Panc1 (cell line): ENCODE data around the gene KCNQ1OT1. TPM values are rescaled to one million over a fixed set of nuclear protein-coding genes. Genes with fewer than 3 reads are reported as not detected.

Source experiments
- ATAC-seq: fragments of 200-7000 bp; cut with Tn5 transposase; 2 replicates; pipeline ENCODE4 v1.9.1; 2020; ENCODE audit warnings: mild to moderate bottlenecking, moderate library complexity
- BruUV-seq: library from RNA; stranded (reverse); fragments of 400-500 nt; replicated peaks from 2 replicates; lab custom pipeline; 2021; lab: Mats Ljungman, UMichigan
- CTCF ChIA-PET: fragments of 300-600 bp; sonication (Branson Sonifier 250); formaldehyde crosslinking; loops from one replicate; lab custom pipeline; 2022; ENCODE audit warnings: antibody characterized with exemption; lab: Charles Lee
- POLR2A ChIA-PET: fragments of 300-600 bp; sonication (Branson Sonifier 250); formaldehyde crosslinking; loops from one replicate; lab custom pipeline; 2022; ENCODE audit warnings: antibody characterized with exemption; lab: Charles Lee
- DNase-seq: peaks from one replicate; pipeline ENCODE4 v3.0.0-alpha.2; 2010; ENCODE audit warnings: low read depth, low spot score
- H3K27ac ChIP-seq: 2 replicates; pipeline ENCODE4 v1.5.1; 2011; ENCODE audit warnings: mild to moderate bottlenecking, low read length, inconsistent platforms
- H3K27me3 ChIP-seq: fragments of 200-500 bp; sonication (Bioruptor generic); 2 replicates; pipeline ENCODE4 v1.6.0; 2014; ENCODE audit warnings: low read length, inconsistent platforms; ENCODE audit not compliant: control insufficient read depth, insufficient read depth
- H3K36me3 ChIP-seq: fragments of 200-500 bp; sonication (Bioruptor generic); 2 replicates; pipeline ENCODE4 v1.5.1; 2014; ENCODE audit warnings: inconsistent platforms, mild to moderate bottlenecking, low read length, moderate library complexity; ENCODE audit not compliant: control insufficient read depth, insufficient read depth
- H3K4me1 ChIP-seq: 2 replicates; pipeline ENCODE4 v1.5.1; 2011; ENCODE audit warnings: inconsistent platforms, mild to moderate bottlenecking, low read length, moderate library complexity; ENCODE audit not compliant: control insufficient read depth, insufficient read depth
- H3K4me3 ChIP-seq, 2 experiments: 2 replicates each; pipeline ENCODE4 v1.5.1; 2011 to 2012; ENCODE audit warnings: low read depth in 2 of 2, low read length in 2 of 2, mild to moderate bottlenecking in 2 of 2, inconsistent platforms in 1 of 2, moderate library complexity in 1 of 2
- H3K9me3 ChIP-seq: fragments of 200-500 bp; sonication (Bioruptor generic); 2 replicates; pipeline ENCODE4 v1.5.1; 2014; ENCODE audit warnings: low read depth, mild to moderate bottlenecking, inconsistent platforms, low read length, moderate library complexity; ENCODE audit not compliant: control insufficient read depth, insufficient read depth
- POLR2AphosphoS5 ChIP-seq: IDR thresholded peaks from 2 replicates; pipeline ENCODE4 v1.6.1; 2012; ENCODE audit warnings: mild to moderate bottlenecking, low read depth, low read length, moderate library complexity
- SIN3A ChIP-seq: IDR thresholded peaks from 2 replicates; pipeline ENCODE4 v1.6.1; 2012; ENCODE audit warnings: low read depth, mild to moderate bottlenecking, low read length, moderate library complexity, borderline replicate concordance; ENCODE audit not compliant: insufficient read depth
- TCF7L2 ChIP-seq: IDR thresholded peaks from 2 replicates; pipeline ENCODE4 v1.6.1; 2011; ENCODE audit warnings: mild to moderate bottlenecking, low read depth, low read length, inconsistent platforms
- in situ Hi-C: cut with HindIII; loops from 2 replicates; pipeline ENCODE4 v1.10.0; 2016; ENCODE audit warnings: low sequenced_read_pairs, low pct_unique_long_range_greater_than_20kb
- intact Hi-C: fragments of 100-400 bp; cut with micrococcal nuclease; formaldehyde crosslinking; loops from one replicate; pipeline ENCODE4 v1.10.0; 2022; ENCODE audit not compliant: unreplicated experiment
- total RNA-seq: library from RNA; stranded (reverse); gene quantifications from one replicate; pipeline ENCODE4 v1.2.1, GENCODE V29; 2021; ENCODE audit not compliant: unreplicated experiment
- TF ChIP-seq, protein P1 (sequence below): fragments of 450-650 bp; IDR thresholded peaks from 2 replicates; pipeline ENCODE4 v1.5.1; 2017; ENCODE audit warnings: mild to moderate bottlenecking
- TF ChIP-seq, protein P2 (sequence below), 2 experiments: IDR thresholded peaks; 2 replicates each; pipeline ENCODE4 v1.6.1; 2011 to 2012; ENCODE audit warnings: low read depth in 2 of 2, control low read depth in 1 of 2, low read length in 1 of 2, mild to moderate bottlenecking in 1 of 2, moderate library complexity in 1 of 2; ENCODE audit not compliant: insufficient read depth in 1 of 2

Gene KCNQ1OT1
- total RNA-seq, 1 experiment from 2014 or later: 1.3 TPM

DNA sequence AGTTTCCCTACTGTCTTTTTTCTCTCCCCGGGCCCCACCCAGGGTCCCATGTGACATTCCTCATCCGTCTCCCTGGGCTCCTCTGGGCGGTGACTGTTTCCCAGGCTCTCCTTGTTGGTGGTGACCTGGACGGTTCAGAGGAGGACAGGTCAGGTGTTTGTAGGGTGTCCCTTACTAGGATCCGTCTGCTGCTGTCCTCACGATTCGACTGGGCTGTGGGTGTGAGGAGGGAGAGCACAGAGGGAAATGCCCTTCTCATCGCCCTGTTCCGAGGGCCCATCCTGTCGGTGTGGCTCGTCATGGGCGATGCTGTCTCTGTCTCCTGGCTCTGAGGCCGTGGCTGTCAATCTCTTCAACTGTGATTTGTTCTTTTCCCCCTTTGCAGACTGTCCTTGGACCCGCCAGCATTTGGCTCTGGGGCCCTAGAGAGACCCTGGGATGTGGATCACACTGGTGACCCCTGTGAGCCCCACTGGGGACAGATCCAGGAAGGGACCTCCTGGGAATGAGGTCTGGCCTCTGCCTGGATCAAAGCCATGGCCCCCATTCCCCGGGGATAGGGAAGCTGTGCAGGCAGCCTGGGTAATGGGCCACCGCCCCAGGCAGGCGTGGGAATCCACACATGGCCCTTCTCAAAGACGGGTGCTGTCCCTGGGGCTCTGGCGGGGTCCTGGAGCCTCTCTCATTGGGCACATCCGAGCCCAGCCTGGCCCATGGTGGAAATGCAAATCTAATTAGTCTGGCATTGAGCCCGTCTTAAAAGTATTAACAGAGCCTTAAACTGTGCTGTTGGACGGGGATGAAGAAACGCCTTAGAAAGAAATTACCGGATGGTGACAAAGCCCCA is 46.8 kb upstream of the KCNQ1OT1 start:
- intact Hi-C loops: no loop called here
- no peak for DNase-seq
- Histone ChIP-seq H3K4me3 (no peak overlapping the region), H3K4me1 (peaks cover 9% of the 10 kb centered on the region), H3K27me3 (no peaks in the 10 kb centered on the region), H3K9me3 (no peaks in the 10 kb centered on the region), H3K36me3 (no peaks in the 10 kb centered on the region), H3K27ac (no peak overlapping the region)
- no peak for TF ChIP-seq SIN3A
- TF ChIP-seq, protein P1, sequence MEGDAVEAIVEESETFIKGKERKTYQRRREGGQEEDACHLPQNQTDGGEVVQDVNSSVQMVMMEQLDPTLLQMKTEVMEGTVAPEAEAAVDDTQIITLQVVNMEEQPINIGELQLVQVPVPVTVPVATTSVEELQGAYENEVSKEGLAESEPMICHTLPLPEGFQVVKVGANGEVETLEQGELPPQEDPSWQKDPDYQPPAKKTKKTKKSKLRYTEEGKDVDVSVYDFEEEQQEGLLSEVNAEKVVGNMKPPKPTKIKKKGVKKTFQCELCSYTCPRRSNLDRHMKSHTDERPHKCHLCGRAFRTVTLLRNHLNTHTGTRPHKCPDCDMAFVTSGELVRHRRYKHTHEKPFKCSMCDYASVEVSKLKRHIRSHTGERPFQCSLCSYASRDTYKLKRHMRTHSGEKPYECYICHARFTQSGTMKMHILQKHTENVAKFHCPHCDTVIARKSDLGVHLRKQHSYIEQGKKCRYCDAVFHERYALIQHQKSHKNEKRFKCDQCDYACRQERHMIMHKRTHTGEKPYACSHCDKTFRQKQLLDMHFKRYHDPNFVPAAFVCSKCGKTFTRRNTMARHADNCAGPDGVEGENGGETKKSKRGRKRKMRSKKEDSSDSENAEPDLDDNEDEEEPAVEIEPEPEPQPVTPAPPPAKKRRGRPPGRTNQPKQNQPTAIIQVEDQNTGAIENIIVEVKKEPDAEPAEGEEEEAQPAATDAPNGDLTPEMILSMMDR: no peak
- TF ChIP-seq TCF7L2: no peak
- TF ChIP-seq, protein P2, sequence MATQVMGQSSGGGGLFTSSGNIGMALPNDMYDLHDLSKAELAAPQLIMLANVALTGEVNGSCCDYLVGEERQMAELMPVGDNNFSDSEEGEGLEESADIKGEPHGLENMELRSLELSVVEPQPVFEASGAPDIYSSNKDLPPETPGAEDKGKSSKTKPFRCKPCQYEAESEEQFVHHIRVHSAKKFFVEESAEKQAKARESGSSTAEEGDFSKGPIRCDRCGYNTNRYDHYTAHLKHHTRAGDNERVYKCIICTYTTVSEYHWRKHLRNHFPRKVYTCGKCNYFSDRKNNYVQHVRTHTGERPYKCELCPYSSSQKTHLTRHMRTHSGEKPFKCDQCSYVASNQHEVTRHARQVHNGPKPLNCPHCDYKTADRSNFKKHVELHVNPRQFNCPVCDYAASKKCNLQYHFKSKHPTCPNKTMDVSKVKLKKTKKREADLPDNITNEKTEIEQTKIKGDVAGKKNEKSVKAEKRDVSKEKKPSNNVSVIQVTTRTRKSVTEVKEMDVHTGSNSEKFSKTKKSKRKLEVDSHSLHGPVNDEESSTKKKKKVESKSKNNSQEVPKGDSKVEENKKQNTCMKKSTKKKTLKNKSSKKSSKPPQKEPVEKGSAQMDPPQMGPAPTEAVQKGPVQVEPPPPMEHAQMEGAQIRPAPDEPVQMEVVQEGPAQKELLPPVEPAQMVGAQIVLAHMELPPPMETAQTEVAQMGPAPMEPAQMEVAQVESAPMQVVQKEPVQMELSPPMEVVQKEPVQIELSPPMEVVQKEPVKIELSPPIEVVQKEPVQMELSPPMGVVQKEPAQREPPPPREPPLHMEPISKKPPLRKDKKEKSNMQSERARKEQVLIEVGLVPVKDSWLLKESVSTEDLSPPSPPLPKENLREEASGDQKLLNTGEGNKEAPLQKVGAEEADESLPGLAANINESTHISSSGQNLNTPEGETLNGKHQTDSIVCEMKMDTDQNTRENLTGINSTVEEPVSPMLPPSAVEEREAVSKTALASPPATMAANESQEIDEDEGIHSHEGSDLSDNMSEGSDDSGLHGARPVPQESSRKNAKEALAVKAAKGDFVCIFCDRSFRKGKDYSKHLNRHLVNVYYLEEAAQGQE (IDR thresholded peaks at IDR 0.05; ENCODE audit: insufficient read depth in 1 of 2, low read depth in 2 of 2, low read length in 1 of 2): no peak
- TF ChIP-seq POLR2AphosphoS5: no peak
- ChIA-PET CTCF (no interaction called here), POLR2A (no interaction called here)
- BruUV-seq: no TSS peak
- in situ Hi-C loops: no loop called here
- ATAC-seq: no peak

DNA sequence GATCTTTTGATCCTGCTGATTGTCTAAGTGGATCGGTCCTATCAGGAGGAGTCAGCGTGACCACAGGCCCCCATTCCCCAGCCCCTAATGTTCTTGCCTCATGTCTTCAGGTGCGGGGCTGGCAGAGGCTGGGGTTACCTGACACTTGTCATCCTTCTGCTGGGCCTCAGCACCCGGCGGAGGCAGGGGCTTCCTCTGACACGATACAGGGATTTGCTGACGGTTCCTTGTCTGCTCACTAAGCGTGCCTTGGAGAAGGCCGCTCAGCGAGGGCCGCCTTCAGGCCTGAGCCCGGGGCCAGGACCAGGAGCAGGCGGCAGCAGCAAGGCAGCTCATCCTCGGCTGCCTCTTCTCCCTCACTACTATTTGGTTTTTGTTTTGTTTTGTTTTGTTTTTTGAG is 45.7 kb upstream of the KCNQ1OT1 start:
- peaks cover 19% of the 10 kb centered on the region for H3K4me1 ChIP-seq
- H3K36me3 ChIP-seq: no peaks in the 10 kb centered on the region
- no peaks in the 10 kb centered on the region for H3K9me3 ChIP-seq
- DNase-seq: no peak
- no peak overlapping the region for H3K27ac ChIP-seq
- ChIA-PET POLR2A (no interaction called here), CTCF (no interaction called here)
- in situ Hi-C loops (no loop called here), intact Hi-C loops (no loop called here)
- H3K4me3 ChIP-seq: no peak overlapping the region
- H3K27me3 ChIP-seq: no peaks in the 10 kb centered on the region
- ATAC-seq: no peak
- no TSS peak for BruUV-seq
- TF ChIP-seq TCF7L2 (no peak), SIN3A (no peak), POLR2AphosphoS5 (no peak)
- TF ChIP-seq, protein P2 (IDR thresholded peaks at IDR 0.05; ENCODE audit: insufficient read depth in 1 of 2, low read depth in 2 of 2, low read length in 1 of 2): no peak
- TF ChIP-seq, protein P1: no peak
